H4 (cell line): ENCODE data around the gene SFTPA1. TPM values are rescaled to one million over a fixed set of nuclear protein-coding genes. Genes with fewer than 3 reads are reported as not detected.
"Not testable (repeated sequence)": the region's sequence is repeated elsewhere in the genome, so short reads cannot be mapped to it uniquely, and the experiment has no call there.

Experiments
- DNase-seq: peaks from one replicate; pipeline ENCODE4 v3.0.0-alpha.2; 2015; ENCODE audit warnings: low spot score
- total RNA-seq: library from RNA; depleted of rRNA; stranded (reverse); fragments of >200 nt; shearing (Covaris generic); gene quantifications from 2 replicates; pipeline ENCODE4 v1.2.3, GENCODE V29; 2014; rRNA removed

The SFTPA1 gene
- total RNA-seq, 1 experiment from 2014 or later: not detected

DNA sequence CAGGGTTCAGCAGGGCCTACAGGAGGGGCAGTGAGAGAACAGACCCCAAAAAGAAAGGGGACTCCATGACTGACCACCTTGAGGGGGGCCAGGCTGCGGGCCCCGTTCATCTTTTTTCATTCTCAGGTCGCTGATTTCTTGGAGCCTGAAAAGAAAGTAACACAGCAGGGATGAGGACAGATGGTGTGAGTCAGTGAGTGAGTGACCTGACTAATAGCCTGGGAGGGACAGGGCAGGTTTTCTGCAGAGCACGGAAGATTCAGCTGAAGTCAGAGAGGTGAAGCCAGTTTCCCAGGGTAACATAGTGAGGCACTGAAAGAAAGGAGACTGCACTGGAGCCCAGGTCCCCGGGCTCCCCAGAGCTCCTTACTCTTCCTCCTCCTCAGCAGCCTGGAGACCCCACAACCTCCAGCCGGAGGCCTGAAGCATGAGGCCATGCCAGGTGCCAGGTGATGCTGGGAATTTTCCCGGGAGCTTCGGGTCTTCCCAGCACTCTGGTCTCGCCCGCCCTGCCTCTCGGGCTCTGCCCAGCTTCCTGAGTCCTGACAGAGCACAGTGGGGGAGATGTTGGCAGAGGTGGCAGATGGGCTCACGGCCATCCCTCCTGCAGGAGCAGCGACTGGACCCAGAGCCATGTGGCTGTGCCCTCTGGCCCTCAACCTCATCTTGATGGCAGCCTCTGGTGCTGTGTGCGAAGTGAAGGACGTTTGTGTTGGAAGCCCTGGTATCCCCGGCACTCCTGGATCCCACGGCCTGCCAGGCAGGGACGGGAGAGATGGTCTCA lies 646 bp downstream of the SFTPA1 start:
- not testable (repeated sequence) for DNase-seq

DNA sequence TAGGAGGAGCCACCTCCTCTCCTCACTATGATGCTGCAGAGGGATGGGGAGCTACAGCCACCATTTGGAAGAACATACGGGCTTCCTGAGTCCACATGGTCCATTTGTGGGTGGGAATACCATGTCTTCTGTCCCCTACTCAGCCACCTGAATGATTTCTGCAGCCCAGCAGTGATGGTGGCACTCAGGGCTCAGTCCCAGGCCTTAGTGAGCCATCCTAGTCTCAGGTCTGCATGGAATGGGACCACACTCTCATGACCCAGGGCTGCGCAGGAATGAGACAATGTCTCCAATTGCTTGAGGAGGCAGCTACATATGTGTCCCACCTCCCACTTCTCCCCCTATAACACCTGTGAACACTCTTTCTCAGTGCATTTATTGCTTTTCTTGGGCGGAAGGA lies 4.8 kb downstream of the SFTPA1 start:
- no peak for DNase-seq

DNA sequence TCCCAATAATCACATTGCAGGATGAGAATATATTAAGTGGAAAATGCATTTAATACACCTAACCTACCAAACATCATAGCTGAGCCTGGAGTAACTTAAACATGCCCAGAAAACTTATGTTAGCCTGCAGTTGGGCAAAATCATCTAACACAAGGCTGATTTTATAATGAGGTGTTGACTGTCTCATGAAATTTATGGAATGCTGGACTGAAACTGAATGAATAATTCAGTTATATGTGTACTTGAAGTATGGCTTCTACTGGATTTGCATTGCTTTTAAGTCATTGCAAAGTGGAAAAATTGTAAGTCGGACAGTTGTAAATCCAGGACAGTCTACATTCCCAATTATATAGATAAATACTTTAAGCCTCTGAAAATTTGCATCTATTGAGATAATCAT lies 5.4 kb downstream of the SFTPA1 start:
- no peak for DNase-seq

DNA sequence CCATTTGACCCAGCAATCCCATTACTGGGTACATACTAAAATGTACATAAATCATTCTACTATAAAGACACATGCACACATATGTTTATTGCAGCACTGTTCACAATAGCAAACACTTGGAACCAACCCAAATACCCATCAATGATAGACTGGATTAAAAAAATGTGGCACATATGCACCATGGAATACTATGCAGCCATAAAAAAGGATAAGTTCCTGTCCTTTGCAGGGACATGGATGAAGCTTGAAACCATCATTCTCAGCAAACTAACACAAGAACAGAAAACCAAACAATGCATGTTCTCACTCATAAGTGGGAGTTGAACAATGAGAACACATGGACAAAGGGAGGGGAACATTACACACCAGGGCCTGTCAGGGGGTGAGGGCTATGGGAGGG lies 12.9 kb downstream of the SFTPA1 start:
- DNase-seq: not testable (repeated sequence)

DNA sequence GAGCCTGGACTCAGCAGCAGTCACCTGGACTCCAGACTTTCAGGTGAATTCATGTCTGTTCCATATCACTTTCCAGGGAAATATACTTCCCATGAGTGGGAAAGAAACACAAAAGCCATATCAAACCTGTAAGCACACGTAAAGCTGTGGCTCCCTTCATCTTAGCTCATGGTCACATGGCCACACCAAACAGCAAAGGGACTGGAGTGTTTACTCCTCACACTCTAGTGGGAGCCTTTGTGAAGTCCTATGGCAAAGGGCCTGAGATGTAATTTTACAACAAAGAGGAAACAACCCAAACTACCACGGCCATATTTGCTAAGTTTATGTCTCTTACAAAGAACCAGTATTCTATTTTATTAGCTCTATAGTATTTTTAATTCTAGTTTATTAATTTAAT lies 16.3 kb downstream of the SFTPA1 start:
- no peak for DNase-seq

DNA sequence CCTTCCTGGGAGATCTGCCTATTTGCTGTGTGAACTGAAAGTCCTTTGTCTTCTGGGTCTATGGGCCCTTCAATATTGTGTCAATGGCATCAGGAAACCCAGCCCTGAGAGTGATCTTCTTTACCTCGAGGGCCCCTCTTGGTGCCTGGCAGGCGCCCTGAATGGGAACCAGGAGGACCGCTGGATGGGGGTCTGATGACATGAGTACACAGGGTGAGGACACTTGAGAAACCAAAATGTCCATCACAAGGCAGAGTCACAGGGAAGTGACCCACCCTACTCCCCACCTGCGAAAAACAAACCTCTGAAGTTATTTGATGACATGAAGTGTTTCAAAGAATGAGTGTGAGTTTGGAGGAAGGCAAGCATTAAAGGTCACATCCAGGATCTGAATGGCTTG lies 17.3 kb downstream of the SFTPA1 start:
- no peak for DNase-seq

DNA sequence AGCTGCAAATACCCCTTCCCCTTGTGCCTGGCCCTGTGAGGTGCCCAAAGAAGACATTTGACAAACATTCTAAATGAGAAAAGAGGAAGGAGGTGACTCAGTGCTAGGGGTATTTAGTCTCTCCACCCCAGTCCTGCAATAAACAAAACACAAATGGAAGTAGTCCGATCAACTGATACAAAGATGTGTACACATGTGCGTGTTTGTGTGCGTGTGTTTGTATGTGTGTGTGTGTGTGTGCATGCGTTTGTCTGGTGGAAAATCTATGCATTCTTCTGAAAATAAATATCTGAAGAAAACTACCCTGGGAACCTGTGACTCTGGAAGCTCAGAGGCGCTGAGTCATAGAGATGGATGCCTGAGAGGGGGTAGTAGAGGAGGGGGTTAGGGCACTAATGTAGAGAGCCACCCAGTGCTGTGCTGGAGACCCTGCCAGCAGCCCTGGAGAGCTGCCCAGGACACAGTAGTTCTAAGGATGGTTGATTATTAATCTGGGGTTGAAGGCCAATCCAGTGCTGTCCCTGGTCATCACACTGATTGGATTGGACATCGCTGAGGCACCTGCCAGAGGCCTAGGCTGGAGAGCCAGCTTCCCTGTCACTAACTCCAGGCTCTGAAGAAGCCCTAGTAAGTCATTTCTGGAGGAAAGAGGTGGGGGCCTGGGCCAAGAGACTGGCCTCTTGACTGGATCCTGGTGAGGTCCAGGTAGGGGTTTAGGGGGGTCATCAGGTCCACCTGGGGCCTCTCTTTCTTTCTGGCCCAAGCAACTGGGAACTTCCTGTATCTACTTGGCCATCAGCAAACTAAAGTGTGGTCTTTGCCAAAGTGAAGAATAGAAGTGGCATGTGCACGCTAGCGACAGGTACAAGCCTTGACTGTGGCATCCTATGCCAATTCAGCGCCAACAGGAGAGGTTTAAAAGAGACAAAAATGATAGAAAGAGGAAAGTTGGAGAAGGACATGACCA lies 18.5 kb downstream of the SFTPA1 start:
- no peak for DNase-seq

DNA sequence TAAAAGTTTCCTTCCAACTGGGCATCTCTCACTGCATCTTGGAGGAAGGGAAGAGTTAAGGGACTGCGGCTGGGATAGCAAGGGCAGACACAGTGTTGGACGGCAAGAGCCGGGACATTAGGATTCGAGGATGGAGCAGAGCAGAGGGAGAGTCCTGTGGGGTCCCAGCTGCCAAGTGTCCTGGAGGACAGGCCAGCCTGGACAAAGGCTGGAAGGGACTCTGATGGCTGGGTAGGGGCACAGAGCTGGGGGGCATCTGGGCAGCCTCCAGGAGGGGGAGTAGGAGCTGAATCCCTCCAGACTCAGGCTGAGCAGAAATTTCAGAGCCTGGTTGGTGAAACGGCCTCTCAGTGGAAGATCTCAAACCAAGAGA lies 19.2 kb downstream of the SFTPA1 start:
- no peak for DNase-seq

DNA sequence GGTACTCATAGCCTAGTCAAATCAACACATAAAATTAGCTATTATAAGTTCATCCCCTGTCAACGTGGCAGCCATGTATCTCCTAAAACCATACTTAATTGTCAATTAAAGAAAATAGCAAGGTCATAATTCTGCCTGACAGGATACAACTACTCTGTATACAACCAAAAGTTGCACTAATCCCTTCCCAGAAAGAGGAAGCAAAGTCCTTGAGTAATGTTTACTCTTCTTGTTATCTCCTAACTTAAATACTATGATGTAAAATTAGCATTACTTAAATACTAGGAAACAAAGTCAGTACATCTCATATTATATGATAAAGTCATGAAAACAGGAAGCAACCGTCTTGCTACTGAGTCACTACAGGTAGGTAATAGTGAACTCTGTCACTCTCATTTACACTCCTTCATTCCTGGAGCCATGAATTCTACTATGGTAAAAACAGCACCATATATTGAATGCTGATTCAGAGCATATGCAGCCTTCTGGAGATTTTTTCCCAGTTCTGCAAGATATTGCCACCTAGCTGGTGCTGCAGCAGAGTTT lies 26.0 kb downstream of the SFTPA1 start:
- DNase-seq: not testable (repeated sequence)

DNA sequence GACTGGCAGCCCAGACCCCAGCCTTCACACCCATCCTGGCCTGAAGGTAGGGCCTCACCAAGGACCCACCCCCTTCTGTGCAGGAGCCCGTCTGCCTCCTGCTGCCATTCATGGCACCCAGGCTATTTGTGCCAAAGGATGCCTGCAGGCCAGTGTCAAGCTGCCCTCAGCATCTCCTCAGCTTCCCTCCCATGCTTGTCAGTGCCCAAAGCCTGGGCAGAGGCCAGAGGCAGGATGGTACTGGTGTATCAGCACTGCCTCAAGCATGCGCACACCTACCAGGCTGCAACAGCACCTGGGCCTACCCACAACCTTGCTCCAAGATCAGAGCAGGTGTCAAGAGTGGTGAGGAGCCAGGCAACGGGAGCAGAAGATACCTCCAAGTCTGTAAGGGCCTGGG lies 27.6 kb downstream of the SFTPA1 start:
- no peak for DNase-seq

DNA sequence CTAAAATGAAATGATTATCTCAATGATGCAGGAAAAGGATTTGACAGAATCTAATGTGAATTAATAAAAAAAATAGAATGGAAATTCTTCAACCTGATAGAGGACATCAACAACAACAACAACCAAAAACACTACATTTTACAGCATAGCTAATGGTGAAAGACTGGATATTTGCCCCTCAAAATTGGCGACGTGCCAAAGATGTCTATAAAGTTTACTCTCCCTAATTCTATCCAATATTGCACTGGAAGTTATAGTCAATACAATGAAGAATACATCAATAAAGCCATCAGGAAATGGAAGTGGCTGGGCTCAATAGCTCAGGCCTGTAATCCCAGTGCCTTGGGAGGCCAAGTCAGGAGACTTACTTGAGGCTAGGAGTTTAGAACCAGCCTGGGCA lies 42.0 kb downstream of the SFTPA1 start:
- not testable (repeated sequence) for DNase-seq

DNA sequence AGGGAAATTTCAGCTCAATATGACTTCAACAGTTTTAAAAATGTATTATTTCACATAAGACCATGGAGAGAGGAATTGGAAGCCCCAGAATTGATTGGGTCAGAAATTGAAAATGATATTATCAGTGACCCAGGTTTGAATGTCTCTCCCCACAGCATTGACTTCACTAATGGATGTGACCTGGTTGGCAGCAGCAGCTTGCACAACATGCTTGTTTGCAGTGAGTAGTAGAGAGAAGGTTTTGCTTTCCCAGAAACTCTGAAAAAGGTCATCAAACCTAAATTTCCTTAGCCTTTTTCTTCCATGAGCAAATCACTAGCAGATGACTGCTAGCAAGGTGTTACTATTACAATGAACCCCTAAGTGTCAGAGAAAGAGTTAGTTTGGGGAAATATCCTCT lies 52.5 kb downstream of the SFTPA1 start:
- not testable (repeated sequence) for DNase-seq

DNA sequence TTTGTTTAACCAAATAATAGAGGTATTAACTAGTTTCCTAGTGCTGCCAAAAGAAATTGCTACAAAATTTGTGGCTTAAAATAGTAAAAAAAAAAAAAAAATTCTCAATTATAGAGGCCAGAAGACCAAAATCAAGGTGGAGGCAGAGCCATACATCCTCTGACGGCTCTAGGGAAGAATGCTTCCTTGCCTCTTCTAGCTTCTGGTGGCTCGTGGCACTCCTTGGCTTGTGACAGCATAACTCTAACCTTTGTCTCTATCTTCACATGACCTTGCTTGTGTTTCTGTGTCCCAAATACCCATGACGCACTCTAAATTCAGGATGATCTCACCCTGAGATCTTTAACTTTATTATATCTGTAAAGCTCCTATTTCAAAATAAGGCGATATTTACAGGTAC lies 53.9 kb downstream of the SFTPA1 start:
- DNase-seq: not testable (repeated sequence)

Other genes with a start within 250 kb of the SFTPA1 start
- 8.7 and 8.8 TPM in 2 replicates for gene ZCCHC24, start 165.3 kb upstream of the SFTPA1 start, total RNA-seq
- 0.68 and 0.81 TPM in 2 replicates for gene EIF5AL1, start 98.4 kb upstream of the SFTPA1 start, total RNA-seq
- gene SFTPA2, start 50.5 kb upstream of the SFTPA1 start, total RNA-seq: not detected in 2 replicates
- gene NUTM2B, start 92.3 kb downstream of the SFTPA1 start, total RNA-seq: 0.84 and 0.99 TPM in 2 replicates
- not detected in 2 replicates for gene NUTM2E, start 215.8 kb downstream of the SFTPA1 start, total RNA-seq